Ovary (tissue), 3 donors: ENCODE measurements around the gene MBNL1.

ENCODE experiments used
- CTCF ChIP-seq, 3 donors: fragments of 450-650 bp in 2 of 3; fragments of 200-600 bp in 1 of 3; IDR thresholded peaks; one replicate each; pipeline versions ENCODE4 v1.5.1 to v1.8.0; 2016 to 2022; ENCODE audit warnings: antibody characterized with exemption in 3 of 3, mild to moderate bottlenecking in 1 of 3
- EP300 ChIP-seq: sonication (generic); formaldehyde crosslinking; IDR thresholded peaks from one replicate; pipeline ENCODE4 v1.6.1; 2017; ENCODE audit warnings: antibody characterized with exemption
- POLR2A ChIP-seq: fragments of 450-650 bp; IDR thresholded peaks from one replicate; pipeline ENCODE4 v1.6.1; 2017; ENCODE audit warnings: antibody characterized with exemption, mild to moderate bottlenecking, moderate library complexity
- donor health status: DM: no; HTN: no; CAD: no.

- TF ChIP-seq CTCF (IDR thresholded peaks at IDR 0.05) (no peak), POLR2A (no peak), EP300 (no peak)
These were observed 40.3 kb downstream of the MBNL1 start for GRCh38 chr3:152309031-152309430.
